Glutamatergic neuron (in vitro differentiated cells): ENCODE results near the gene BBX. TPM values are rescaled to one million over a fixed set of nuclear protein-coding genes. Genes with fewer than 3 reads are reported as not detected.

Experiments used
- DNase-seq: peaks from one replicate; pipeline ENCODE4 v3.0.0; 2022
- H3K27ac Mint-ChIP-seq: one replicate; pipeline ENCODE4 v1.8.0; 2020; ENCODE audit warnings: mild to moderate bottlenecking, mixed read lengths, inconsistent platforms; ENCODE audit not compliant: unreplicated experiment
- H3K27me3 Mint-ChIP-seq: one replicate; pipeline ENCODE4 v1.8.0; 2020; ENCODE audit warnings: mild to moderate bottlenecking, moderate library complexity, mixed read lengths, inconsistent platforms; ENCODE audit not compliant: unreplicated experiment
- H3K36me3 Mint-ChIP-seq: one replicate; pipeline ENCODE4 v1.8.0; 2020; ENCODE audit warnings: mild to moderate bottlenecking, mixed read lengths, inconsistent platforms; ENCODE audit not compliant: unreplicated experiment
- H3K4me1 Mint-ChIP-seq: one replicate; pipeline ENCODE4 v1.8.0; 2020; ENCODE audit warnings: mild to moderate bottlenecking, low read depth, mixed read lengths, inconsistent platforms; ENCODE audit not compliant: unreplicated experiment
- H3K4me3 Mint-ChIP-seq: one replicate; pipeline ENCODE4 v1.8.0; 2020; ENCODE audit warnings: mild to moderate bottlenecking, mixed read lengths, inconsistent platforms; ENCODE audit not compliant: unreplicated experiment
- H3K9me3 Mint-ChIP-seq: one replicate; pipeline ENCODE4 v1.8.0; 2020; ENCODE audit warnings: mild to moderate bottlenecking, moderate library complexity, mixed read lengths, inconsistent platforms; ENCODE audit not compliant: unreplicated experiment
- total RNA-seq: library from RNA; stranded (reverse); fragmentation: NEBNext Ultra II Directional; extraction: Animal tissue kit (Norgen Biotek cat#: 25700); gene quantifications from one replicate; pipeline ENCODE4 v1.2.1, GENCODE V29; 2021; ENCODE audit not compliant: unreplicated experiment
- TF ChIP-seq, protein P1 (sequence below): fragments of 200-600 bp; sonication (generic); IDR thresholded peaks from one replicate; pipeline ENCODE4 v1.5.0; 2021; ENCODE audit not compliant: partially characterized antibody, unreplicated experiment

The BBX gene
- total RNA-seq, 1 donor from 2014 or later: 71.0 TPM

DNA sequence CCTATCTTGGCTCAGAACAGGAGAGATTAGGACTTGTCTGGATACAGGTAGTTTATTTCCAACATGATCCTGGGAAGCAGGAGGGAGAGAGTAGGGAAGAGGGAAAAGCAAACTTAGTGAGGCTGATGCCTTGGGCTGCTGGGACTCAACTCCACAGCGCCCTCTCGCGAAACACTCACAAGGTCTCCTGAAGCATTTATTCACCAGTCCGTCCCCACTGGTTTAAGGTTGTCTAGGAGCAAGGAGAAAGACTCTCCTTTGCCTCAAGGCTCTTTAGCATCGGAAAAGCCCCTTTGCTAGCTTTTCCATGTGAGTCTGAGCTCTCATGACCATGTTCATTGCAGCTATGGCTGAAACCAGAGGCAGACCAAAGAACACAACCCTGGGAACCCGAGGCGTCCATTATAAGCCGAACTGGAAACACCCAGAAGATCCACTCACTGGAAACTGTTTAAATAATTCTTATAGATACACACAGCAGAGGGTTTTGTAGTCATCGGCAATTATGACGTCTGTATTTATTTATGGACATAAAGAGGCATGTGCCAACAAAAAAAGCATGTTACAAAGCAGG, 323.6 kb downstream of the BBX start:
- TF ChIP-seq, protein P1, sequence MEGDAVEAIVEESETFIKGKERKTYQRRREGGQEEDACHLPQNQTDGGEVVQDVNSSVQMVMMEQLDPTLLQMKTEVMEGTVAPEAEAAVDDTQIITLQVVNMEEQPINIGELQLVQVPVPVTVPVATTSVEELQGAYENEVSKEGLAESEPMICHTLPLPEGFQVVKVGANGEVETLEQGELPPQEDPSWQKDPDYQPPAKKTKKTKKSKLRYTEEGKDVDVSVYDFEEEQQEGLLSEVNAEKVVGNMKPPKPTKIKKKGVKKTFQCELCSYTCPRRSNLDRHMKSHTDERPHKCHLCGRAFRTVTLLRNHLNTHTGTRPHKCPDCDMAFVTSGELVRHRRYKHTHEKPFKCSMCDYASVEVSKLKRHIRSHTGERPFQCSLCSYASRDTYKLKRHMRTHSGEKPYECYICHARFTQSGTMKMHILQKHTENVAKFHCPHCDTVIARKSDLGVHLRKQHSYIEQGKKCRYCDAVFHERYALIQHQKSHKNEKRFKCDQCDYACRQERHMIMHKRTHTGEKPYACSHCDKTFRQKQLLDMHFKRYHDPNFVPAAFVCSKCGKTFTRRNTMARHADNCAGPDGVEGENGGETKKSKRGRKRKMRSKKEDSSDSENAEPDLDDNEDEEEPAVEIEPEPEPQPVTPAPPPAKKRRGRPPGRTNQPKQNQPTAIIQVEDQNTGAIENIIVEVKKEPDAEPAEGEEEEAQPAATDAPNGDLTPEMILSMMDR: peak; percentile 69
- peaks cover 11% of the 10 kb centered on the region for H3K4me1 Mint-ChIP-seq
- H3K27ac Mint-ChIP-seq: no peak overlapping the region
- H3K9me3 Mint-ChIP-seq: peaks cover 2% of the 10 kb centered on the region
- H3K27me3 Mint-ChIP-seq: no peaks in the 10 kb centered on the region
- no peaks in the 10 kb centered on the region for H3K36me3 Mint-ChIP-seq
- DNase-seq: peak; percentile 87
- H3K4me3 Mint-ChIP-seq: no peak overlapping the region

DNA sequence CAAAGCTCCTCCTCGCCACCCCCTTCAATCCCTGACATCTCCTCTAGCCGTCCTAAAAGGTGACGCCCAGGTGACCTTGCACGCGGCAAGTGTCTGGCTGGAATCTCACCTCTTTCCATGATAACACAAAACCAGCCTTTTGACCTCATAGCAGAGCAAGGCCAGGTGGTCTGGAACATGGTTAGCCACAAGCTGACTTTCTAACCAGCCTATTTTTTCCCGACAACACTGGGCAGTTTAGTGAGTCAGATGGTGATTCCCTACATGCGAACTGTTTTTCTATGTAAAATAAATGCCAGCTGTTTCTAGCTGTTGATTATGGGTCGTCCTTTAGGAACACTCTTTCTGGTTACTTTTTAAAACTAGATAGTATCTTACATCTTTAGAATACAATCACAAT, 325.0 kb downstream of the BBX start:
- Mint-ChIP-seq H3K27ac (no peak overlapping the region), H3K9me3 (peaks cover 2% of the 10 kb centered on the region), H3K4me3 (no peak overlapping the region), H3K27me3 (no peaks in the 10 kb centered on the region), H3K4me1 (peaks cover 11% of the 10 kb centered on the region), H3K36me3 (peaks cover 5% of the 10 kb centered on the region)
- TF ChIP-seq, protein P1: no peak
- DNase-seq: no peak

DNA sequence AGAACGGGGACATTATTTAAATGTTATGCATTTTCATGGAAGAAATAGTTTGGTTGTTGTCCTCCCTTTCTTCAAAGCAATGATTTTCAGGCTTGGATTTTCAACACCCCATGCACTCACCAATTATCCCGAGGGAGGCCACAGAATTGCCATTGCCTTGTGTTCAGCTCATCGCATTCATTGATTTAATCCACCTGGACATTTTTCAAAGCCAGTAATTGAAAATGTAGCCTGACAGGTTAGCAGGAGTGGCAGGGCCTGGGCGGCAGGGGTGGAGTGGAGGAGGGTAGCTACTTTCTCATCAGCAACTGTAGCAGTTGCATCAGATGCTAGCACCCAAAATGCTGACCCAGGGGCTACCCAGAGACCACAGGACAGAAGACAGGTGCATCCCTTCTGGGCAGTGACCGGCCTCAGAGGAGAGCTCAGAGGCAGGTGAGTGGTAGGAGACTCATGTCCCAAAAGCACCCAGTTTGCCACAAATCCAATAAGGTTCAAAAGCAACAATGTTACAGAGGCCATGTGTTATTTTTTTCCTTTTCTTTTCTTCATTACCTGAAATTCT, 325.7 kb downstream of the BBX start:
- Mint-ChIP-seq H3K27ac (no peak overlapping the region), H3K27me3 (no peaks in the 10 kb centered on the region), H3K36me3 (peaks cover 5% of the 10 kb centered on the region), H3K4me1 (peaks cover 11% of the 10 kb centered on the region), H3K4me3 (no peak overlapping the region), H3K9me3 (peaks cover 2% of the 10 kb centered on the region)
- DNase-seq: no peak
- TF ChIP-seq, protein P1: no peak

DNA sequence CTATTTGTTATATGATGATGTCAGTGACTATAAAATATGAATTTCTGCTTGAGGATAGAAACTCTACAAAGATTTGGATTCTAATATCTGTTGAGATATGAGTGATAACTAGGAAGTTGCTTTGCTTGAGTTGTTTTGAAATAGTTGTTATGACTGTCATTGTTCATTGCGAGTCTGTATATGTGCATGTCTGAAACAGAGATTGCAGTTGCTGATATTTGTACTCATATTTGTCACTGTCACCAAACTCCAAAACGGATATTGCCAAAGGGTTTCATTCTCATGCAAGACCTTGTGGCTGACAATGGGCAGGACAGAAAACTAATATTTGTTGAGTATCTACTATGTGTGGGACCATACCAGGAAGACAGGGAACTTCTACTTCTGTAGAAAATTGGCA, 327.9 kb downstream of the BBX start:
- Mint-ChIP-seq H3K27ac (no peak overlapping the region), H3K27me3 (no peaks in the 10 kb centered on the region), H3K4me1 (peaks cover 5% of the 10 kb centered on the region), H3K36me3 (peaks cover 5% of the 10 kb centered on the region), H3K9me3 (peaks cover 2% of the 10 kb centered on the region), H3K4me3 (no peak overlapping the region)
- TF ChIP-seq, protein P1: no peak
- DNase-seq: no peak

DNA sequence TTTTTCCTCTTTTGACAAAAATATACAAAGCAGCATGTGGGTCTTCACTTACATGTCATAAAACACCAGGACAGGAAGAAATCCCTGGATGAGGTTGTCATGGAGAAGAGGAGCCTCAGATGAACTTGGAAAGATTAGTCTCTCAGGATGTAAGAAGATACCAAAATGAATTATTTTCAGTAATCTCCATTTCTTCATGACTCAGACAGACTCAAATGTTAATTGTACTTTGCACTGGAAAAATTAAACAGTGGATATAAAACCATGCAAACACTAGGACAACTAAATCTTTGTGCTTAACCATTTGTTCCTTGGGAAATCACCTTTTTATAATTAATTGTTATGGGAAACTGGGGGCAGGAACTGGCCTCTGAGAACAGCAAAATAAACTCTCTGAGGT, 331.1 kb downstream of the BBX start:
- H3K4me3 Mint-ChIP-seq: no peak overlapping the region
- H3K27me3 Mint-ChIP-seq: no peaks in the 10 kb centered on the region
- peaks cover 5% of the 10 kb centered on the region for H3K36me3 Mint-ChIP-seq
- DNase-seq: no peak
- TF ChIP-seq, protein P1: no peak
- H3K4me1 Mint-ChIP-seq: no peaks in the 10 kb centered on the region
- peaks cover 2% of the 10 kb centered on the region for H3K9me3 Mint-ChIP-seq
- H3K27ac Mint-ChIP-seq: no peak overlapping the region
